PC-9 (cell line): ENCODE measurements around the gene GPR22.

Experiments
- EZH2 ChIP-seq: fragments of 200-600 bp; sonication (generic); IDR thresholded peaks from 2 replicates; pipeline ENCODE4 v1.8.0; 2017; ENCODE audit warnings: antibody characterized with exemption, low read depth
- TF ChIP-seq, protein P1 (sequence below): fragments of 200-600 bp; sonication (generic); conservative IDR thresholded peaks from 2 replicates; pipeline ENCODE4 v1.6.1; 2017; ENCODE audit warnings: mixed run types, antibody characterized with exemption, mild to moderate bottlenecking, moderate library complexity

DNA sequence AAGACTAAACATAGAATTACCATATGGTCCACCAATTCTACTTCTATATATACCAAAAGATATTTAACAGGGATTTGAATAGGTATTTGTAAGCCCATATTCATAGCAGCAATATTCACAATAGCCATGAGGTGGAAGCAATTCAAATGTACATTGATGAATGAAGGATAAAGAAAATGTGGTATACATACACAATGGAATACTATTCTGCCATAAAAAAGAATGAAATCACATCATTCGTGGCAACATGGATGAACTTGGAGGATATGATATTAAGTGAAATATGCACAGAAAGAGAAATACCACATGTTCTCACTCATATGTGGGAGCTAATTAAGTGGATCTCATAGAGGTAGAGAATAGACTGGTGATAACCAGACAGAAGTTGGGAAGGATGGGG, 34.1 kb upstream of the GPR22 start:
- TF ChIP-seq, protein P1, sequence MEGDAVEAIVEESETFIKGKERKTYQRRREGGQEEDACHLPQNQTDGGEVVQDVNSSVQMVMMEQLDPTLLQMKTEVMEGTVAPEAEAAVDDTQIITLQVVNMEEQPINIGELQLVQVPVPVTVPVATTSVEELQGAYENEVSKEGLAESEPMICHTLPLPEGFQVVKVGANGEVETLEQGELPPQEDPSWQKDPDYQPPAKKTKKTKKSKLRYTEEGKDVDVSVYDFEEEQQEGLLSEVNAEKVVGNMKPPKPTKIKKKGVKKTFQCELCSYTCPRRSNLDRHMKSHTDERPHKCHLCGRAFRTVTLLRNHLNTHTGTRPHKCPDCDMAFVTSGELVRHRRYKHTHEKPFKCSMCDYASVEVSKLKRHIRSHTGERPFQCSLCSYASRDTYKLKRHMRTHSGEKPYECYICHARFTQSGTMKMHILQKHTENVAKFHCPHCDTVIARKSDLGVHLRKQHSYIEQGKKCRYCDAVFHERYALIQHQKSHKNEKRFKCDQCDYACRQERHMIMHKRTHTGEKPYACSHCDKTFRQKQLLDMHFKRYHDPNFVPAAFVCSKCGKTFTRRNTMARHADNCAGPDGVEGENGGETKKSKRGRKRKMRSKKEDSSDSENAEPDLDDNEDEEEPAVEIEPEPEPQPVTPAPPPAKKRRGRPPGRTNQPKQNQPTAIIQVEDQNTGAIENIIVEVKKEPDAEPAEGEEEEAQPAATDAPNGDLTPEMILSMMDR = no peak
- TF ChIP-seq EZH2 = no peak
